SK-N-DZ (cell line): ENCODE data around the gene PDE4A.
"Not testable (repeated sequence)": the region's sequence is repeated elsewhere in the genome, so short reads cannot be mapped to it uniquely, and the experiment has no call there.

Experiments used
- DNase-seq: peaks from one replicate; pipeline ENCODE4 v3.0.0-alpha.2; 2015; ENCODE audit warnings: low spot score

Gene PDE4A

DNA sequence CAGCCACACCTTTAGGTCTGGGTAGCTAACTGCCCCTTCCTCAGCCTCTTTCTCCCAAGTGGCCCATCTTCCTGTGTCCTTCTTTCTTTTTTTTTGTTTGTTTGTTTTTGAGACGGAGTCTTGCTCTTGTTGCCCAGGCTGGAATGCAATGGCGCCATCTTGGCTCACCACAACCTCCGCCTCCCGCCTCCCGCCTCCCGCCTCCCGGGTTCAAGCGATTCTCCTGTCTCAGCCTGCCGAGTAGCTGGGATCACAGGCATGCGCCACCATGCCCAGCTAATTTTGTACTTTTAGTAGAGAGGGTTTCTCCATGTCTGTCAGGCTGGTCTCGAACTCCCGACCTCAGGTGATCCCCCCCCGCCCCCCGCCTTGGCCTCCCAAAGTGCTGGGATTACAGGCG is 41.7 kb downstream of the PDE4A start:
- not testable (repeated sequence) for DNase-seq

DNA sequence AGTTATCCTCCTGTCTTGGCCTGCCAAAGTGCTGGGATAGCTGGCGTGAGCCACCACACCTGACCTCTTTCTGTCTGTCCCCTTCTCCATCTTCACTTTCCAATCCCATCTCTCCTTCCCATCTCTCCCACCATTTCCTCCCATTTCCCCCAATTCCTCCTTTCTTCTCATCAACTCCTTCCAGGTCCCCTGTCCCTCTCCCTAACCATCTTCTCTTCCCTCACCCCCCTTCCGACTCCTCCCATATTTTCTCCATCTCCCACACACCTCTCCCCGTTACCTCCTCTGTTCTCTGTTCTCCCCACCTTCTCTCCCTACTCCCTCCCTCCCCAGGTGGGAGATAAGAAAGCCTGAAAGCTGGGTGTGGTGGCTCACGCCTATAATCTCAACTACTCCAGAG is 42.2 kb downstream of the PDE4A start:
- DNase-seq, result no peak

DNA sequence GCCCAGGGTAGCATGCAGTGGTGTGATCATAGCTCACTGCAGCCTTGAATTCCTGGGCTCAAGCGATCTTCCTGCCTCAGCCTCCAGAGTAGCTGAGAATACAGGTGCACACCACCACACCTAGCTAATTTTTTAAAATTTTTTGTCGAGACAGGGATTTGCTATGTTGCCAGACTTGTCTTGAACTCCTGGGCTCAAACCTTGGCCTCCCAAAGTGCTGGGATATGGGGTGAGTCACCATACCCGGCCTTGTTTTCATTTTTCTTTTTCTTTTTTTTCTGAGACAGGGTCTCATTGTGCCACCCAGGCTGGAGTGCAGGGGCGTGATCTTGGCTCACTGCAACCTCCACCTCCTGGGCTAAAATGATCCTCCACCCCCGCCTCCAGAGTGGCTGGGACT is 44.1 kb downstream of the PDE4A start:
- DNase-seq, result no peak

DNA sequence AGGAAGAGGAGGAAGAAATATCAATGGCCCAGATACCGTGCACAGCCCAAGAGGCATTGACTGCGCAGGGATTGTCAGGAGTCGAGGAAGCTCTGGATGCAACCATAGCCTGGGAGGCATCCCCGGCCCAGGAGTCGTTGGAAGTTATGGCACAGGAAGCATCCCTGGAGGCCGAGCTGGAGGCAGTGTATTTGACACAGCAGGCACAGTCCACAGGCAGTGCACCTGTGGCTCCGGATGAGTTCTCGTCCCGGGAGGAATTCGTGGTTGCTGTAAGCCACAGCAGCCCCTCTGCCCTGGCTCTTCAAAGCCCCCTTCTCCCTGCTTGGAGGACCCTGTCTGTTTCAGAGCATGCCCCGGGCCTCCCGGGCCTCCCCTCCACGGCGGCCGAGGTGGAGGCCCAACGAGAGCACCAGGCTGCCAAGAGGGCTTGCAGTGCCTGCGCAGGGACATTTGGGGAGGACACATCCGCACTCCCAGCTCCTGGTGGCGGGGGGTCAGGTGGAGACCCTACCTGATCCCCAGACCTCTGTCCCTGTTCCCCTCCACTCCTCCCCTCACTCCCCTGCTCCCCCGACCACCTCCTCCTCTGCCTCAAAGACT is 46.9 kb downstream of the PDE4A start:
- DNase-seq, result no peak

DNA sequence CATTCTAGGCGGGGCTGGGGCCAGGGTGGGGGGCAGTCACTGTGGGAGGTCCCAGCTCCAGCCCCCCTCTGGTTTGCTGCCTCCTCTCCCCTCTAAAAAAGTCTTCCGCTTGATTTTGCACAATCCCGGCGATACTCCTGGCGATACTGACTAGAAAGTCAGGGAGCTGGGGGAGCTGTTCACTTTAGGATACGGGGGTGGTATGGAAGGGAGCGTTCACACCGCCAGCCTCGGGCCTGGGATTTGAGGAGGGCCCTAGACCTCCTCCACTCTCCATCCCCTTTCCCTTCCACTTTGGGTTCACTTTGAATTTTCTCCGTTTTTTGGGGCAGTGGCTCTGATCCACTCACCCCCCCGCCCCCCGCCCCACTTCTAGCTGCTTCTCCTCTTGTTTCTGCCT is 47.8 kb downstream of the PDE4A start:
- DNase-seq, result no peak

DNA sequence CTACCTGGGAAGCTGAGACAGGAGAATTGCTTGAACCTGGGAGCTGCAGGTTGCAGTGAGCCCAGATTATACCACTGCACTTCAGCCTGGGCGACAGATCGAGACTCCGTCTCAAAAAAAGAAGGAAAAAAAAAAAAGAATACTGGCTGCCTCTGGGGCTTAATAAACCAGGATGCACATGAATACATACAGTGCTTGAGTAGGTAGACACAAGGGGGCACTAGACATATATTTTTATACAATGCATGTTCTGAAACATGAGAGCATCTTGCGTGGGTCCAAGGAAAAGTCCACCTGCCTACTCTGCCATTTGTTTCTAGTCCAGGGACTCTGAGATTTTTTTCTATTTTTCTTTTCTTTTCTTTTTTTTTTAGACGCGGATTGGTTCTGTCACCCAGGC is 51.6 kb downstream of the PDE4A start:
- DNase-seq, result peak; percentile 43

DNA sequence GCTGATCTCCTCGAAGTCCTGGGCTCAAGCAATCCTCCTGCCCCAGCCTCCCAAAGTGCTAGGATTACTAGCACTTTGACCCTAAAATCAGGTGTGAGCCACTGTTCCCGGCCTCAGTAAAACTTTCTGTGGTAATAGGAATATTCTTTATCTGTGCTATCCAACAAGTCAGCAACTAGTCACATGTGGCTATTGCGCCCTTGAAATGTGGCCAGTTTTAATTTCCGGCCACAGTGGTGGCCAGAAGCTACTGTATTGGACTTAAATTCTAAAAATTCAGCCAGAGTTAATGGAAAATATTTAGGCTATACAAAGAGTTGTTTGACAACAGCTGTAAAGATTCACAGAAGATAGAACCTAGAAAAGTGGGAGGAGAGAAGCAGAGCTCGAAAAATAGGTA is 52.9 kb downstream of the PDE4A start:
- no peak for DNase-seq

DNA sequence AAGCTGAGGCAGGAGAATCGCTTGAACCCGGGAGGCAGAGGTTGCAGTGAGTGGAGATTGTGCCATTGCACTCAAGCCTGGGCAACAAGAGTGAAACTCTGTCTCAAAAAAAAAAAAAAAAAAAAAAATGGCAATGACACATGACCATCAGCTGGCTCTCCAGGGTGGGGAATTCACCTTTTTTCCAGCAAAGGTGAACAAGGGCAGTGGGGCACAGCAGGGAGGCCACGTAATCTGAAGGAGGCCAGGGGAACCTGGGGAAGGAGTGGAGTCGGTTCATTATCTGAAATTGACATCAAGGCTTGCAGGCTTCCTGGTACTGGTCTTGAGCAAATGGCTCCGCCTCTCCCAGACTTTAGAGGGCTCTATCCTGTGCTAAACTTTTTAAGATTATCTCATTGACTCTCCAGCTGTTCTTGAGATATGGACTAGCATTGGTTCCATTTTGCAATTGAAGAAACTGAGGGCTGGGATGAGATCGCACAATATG is 54.7 kb downstream of the PDE4A start:
- DNase-seq, result no peak

DNA sequence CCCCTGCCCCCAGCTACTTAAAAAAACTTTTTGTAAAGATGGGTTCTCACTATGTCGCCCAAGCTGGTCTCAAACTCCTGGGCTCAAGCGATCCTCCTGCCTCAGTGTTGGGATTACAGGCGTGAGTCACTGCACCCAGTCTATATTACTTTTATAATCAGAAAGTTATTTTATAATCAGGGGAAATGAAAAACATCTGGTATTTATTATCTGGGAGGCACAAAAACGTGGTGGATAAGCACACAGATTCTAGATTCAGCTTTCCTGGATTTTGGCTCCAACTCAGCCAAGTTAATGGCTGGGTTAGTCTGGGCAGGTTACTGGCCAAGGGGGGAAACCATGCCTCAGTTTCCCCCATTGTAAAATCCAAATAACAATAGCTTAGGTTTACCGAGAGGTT is 58.1 kb downstream of the PDE4A start:
- DNase-seq, result no peak

DNA sequence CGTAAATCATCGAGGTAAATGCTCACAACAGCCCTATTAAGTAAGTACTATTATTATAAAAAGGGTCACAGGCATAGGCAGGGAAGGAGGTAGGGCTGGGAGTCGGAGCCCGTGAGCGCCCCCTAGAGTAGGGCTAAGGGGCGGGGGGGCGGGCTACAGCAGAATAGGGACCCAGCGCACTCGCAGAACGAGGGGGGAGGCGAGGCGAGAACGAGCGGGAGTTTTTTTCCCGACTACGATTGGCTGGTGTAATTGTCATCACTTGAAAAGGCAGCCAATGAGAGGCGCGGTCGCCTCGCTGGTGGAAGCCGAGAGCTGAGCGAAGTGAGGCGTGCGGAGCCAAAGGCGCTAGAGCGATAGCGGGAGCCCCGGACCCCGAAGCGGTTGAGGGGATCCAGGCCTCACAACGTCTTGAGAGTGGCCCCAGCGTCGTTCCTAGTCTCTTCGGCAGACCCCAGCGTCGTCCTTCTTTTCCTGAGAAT is 58.6 kb downstream of the PDE4A start:
- peak; percentile 78 for DNase-seq

DNA sequence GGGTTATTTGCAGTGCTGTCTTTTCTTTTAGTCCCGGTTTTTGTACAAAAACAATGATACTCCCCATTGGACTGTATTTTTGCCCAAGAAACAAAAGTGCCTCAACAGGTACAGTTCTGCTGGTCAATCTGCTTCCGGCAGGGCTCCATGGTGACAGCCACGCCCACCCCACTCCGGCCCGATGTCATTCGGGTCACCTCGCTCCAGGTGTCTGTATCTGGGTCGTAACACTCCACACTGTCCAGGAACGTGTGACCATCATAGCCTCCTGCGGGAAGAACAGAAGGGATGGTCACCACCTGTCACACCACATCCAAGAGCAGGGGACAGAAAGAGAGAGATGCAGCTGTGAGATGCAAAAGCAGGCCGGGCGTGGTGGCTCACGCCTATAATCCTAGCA is 66.2 kb downstream of the PDE4A start:
- no peak for DNase-seq

DNA sequence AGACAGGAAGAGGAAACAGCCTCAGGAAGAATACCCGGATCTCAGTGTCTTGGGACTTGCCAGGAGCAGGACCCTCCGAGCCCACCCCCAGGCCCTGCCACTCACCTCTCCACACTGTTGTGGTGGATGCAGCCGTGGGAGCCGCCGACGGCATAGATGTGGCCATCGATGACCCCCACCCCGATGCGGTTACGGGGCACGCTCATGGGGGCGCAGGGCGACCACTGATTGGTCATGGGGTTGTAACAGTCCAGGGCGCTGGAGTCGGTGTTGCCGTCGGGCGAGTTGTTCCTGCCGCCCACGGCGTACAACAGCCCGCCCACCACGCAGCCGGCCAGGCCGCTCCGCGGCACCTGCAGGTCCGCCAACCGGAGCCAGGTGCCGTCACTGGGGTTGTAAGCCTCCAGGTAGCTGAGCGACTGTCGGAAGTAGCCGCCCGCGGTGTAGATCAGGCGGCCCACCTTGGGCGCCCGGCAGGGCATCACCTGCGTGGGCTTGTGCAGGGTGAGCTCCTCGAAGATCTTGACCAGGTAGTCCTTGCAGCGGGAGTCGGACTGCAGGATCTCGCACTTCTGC is 71.2 kb downstream of the PDE4A start:
- DNase-seq, result no peak

DNA sequence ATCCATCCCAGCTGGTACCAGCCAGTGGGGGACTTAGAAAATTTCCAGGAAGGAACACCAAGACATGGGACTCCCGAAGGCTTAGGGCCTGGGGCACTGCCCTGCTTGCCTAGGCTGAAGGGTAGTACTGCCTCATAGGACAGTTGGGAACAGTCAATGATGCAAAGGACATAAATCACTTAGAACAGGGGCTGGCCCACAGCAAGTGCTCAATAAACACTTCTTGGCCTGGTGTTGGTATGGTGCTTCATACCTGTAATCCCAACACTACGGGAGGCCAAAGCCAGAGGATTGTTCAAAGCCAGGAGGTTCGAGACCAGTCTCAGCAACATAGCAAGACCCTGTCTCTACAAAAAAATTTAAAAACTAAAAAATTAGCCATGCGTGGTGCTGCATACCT is 77.0 kb downstream of the PDE4A start:
- DNase-seq, result no peak

DNA sequence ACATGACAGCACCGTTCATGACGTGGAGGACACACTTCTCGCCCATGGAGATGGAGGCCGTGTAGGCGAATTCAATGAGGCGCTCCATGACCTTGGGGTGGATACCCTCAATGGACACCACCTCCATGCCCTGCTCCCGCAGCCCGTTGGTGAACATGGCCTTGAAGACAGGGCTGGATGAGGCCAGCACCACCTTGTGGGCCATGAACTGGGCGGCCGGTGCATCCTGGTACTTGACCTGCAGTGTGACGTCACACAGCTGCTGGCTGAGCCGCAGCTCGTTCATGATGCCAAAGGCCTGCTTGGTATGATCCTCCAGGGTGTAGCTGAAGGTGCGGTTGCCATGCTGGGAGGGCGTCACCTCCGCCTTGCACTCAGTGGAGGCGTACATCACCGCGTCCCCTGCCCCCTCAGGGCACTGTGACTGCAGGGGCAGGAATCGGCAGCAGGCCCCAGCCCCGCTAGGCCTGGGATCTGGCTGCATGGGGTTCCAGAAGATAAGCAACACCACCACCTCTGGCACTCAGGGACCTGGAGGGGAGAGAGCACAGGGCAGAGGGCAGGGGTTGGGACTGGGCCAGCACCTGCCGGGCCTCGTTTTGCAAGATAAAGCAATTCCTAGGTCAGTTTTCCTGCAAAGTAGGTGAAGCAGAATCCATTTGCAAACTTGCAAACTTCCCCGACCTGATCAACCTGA is 79.4 kb downstream of the PDE4A start:
- DNase-seq, result no peak

DNA sequence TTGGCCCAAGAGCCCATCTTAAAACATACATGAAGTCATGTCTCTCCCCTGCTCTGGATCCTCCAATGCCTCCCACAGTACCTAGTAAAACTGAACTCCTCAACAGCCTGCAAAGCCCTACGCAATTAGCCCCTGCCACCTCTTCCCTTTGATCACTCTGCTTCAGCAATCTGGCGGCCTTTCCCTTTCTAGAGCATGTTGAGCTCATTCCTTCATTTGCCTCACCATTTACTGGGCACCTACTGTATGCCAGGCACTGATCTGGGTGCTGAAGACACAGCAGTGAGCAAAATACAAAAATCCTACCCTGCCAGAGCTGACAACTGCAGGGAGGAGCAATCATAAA is 79.9 kb downstream of the PDE4A start:
- no peak for DNase-seq

DNA sequence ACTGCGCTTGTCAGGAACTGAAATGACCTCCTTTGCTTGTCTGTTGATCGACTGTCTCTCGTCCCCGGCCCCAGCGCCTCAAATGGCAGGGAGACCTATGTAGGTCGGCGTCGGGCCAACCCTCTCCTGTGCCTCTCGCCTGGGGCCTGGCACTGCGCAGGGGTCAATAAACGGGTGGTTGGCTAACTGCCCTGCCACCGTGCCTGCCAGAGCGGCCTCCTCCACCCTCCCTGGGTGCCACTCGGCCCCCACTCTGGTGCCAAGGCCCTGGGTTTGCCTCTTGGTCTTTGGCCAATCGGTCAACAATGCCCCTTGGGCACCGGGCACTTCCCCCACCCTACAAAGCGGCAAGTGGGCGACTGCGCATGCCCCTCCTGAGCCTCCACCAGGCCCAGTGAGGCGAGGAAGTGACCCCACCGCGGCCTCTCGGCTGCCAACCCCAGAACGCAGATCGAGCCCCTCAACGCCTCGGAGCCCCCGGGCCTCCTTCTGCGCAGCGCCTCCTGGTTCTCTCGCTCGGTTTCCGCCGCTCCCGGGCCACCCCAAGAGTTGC is 81.7 kb downstream of the PDE4A start:
- peak; percentile 34 for DNase-seq

DNA sequence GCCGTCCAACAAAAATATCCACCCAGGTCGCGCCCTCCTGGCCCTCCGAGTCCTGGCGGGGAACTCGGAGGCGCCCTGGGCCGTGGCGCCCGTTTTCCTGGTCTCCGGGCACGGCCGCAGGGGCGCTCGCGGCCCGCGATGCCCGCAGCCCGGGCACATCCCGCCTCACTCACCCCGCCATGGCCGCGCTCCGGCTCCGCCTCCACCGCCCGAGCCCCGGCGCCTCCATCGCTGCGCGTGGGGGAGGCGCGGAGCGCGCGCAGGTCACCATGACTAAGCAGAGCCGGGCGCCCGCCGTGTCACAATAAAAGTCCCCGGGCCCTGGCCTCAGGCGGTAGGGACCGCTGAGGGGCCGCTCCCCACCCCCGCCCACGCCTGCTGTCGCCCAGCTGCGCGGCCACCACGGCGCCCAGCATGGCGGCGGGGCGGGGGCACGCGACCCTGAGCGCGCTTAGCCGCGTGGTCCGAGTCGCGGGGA is 82.2 kb downstream of the PDE4A start:
- DNase-seq, result peak; percentile 91

DNA sequence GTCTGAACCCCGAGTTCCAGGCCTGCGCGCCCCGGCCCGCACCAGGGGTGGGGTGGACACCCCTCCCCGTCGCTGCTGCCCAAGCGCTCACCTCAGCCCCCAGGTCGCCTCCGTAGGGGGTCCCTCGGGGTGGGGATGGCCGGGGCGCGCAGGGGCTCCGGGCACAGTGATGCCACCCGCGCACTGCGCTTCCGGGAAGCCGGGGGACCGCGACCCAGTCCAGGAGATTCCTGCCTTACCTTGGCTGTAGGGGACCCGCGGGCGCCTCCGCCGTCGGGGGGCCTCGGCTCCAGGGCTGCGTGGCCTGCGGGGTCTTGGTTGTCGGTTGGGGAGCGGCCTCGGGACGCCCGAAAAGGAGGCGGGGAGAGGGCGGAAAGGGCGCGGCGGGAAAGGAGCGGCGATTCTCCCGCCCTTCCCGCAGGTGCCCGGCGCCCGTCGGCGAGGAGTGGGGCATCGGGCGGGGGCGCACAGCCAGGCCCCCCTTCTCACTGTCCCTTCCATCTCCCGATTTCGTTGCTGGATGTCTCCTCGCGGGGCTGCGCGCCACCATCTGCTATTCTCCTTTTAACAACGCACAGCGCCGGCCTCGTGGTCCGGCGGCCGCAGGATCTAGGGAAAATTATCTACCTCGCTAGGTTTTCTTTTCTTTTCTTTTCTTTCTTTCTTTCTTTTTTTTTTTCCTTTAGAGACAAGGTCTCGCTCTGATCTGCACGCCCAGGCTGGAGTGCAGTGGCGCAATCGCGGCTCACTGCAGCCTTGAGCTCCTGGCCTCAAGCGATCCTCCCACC is 82.9 kb downstream of the PDE4A start, which contains the start of gene KEAP1:
Gene KEAP1 (minus strand): TSS at position 355 of the 788 bp plus-strand sequence. CDS start 3,323 bp downstream, outside the sequence.
- DNase-seq, result peak; percentile 57

DNA sequence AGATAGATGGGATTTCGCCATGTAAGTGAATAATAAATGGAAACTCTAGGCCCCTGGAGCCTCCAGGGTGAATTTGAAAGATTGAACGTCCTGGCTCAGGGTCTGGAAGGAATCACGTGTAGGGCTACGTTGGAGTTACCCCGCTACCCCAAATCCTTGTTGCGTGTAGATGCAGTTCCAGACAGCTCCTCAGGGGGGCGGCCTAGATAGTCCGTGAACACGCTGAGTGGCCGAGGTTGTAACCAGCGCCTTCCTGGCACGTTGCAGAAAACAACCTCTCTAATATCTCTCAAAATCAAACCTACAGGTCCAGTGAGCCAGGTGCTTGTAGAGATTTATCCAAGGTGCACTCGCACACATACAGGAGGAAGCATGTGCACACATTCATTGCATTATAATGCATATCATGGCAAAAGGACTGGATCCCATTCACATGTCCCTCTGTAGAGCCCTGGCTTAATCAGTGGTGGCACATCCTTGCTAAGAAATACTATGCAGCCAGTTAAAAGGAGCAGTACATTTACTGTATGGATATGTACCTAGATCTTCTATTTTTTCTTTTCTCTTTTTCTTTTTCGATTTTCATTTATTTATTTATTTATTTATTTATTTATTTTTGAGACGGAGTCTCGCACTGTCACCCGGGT is 85.4 kb downstream of the PDE4A start:
- DNase-seq, result peak; percentile 51

DNA sequence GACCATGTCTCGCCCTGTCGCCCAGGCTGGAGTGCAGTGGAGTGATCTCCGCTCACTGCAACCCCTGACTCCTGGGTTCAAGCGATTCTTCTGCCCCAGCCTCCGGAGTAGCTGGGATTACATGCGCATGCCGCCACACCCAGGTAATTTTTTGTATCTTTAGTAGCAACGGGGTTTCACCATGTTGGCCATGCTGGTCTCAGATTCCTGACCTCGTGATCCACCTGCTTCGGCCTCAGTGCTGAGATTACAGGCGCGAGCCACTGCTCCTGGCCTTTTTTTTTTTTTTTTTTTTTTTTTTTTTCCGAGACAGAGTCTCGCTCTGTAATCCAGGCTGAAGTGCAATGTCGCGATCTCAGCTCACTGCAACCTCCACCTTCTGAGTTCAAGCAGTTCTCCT is 87.7 kb downstream of the PDE4A start:
- DNase-seq, result no peak

DNA sequence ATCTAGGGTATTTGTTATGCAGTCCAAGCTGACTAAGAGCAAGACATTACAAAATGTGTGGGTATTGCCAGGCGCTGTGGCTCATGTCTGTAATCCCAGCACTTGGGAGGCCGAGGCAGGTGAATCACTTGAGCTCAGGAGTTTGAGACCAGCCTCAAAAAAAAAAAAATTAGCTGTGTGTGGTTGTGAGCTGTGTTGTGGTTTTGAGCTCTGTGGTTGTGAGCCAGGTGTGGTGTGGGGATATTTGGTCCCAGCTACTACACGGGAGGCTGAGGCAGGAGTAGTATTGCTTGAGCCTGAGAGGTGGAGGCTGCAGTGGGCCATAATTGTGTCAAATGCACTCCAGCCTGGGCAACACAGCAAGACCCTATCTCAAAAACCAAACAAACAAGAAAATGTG is 88.4 kb downstream of the PDE4A start:
- DNase-seq, result no peak
